GM03348 (cell line): ENCODE results near the gene ESYT3.
"Not testable (repeated sequence)": the region's sequence is repeated elsewhere in the genome, so short reads cannot be mapped to it uniquely, and the experiment has no call there.

Experiments used
- DNase-seq: peaks from one replicate; pipeline ENCODE4 v3.0.0; 2012; ENCODE audit warnings: low spot score

The ESYT3 gene

GRCh38 chr3:138492980-138493675 lies 58.7 kb downstream of the ESYT3 start:
- no peak for DNase-seq

DNA sequence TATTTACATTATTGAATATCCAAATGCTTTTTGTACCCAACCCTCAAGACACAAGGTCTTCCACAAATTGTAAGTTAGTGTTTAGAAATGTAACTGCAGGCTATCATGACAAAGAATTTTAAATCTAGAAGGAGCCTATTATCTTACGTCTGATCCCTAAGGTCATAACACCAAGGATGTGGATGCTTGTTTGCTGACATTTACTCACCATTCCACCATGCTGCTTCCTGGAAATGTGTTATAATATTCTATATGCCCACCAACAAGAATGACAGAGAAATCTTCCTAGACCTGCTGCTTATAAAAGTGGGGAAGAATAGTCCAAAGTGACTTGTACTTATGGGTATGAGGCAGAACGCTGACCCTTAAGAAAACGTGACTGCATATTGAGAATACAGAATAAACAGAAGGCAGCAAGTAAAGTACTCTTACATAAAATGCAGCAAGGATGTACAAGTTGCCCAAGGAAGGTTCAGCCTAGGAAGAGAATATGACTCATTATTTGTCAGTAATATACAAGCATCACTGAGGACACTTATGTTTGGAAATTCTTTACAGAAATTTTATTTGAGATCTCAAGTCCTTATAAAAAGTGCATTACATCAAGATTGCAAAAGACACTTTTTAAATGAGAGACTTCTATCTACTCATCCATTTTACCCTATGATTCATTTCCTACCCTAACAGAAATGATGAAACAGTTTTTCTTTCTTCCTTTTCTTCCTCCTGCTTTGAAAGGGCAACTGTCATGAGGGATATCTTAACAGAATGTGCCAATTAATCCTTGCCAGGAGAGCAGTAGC lies 59.6 kb downstream of the ESYT3 start:
- DNase-seq = peak; percentile 68

- no peak for DNase-seq
Observed at GRCh38 chr3:138494607-138494929, 60.2 kb downstream of the ESYT3 start.

- DNase-seq = not testable (repeated sequence)
Observed at GRCh38 chr3:138495638-138496037, 61.2 kb downstream of the ESYT3 start.

DNA sequence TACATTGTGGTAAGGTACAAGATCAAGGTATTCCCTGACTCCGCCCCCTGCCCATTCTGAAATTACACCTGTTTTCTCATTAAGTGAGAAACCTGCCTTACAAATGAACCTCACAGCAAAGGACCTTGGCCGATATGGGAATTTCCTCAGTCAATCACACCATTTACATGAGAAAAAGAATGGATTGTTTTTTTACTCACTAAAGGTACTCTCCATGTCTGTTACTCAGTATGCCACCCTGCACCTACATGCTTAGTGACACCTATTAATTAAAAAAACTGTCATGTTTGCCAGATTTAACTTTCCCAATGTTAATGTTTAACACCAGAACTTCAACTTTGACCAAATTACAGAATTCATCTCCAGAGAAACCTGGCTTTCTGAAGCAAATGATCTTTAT lies 62.0 kb downstream of the ESYT3 start:
- no peak for DNase-seq

GRCh38 chr3:138497021-138497420 lies 62.6 kb downstream of the ESYT3 start:
- no peak for DNase-seq

GRCh38 chr3:138497851-138498250 lies 63.4 kb downstream of the ESYT3 start:
- no peak for DNase-seq

DNA sequence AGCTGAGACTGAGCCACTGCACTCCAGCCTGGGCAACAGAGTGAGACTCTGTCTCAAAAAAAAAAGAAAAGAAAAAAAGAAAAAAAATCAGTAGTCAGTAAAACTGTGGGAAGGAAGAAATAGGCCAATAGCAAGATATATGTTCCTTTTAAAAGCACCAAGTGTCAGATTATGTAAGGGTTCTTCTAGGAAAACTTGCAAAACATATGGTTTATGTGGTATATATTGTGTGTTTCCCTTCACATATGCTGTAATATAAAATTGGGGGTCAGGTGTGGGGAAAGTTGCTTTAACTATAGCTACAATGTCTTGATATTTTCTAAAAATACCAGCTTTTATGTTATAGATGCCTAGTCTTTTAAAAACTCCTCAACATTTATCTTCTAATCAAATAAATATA lies 64.6 kb downstream of the ESYT3 start:
- no peak for DNase-seq

DNA sequence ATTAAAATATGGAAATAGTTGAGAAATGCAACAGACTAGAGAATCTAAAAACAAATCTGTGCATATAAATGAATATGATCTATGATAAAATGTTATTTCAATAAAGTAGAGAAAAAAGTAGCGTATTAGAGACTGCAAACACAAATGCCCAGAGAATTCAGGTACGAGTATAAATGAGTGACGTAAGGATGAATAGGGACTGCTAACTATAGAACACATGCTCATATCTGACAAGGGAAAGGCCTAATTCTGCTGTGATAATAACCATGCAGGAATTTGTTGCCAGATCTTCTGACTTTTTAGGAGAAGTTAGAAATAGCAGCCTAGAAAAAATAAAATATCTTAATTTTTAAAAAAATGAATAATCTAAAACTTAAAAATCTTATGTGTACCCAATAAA lies 73.1 kb downstream of the ESYT3 start:
- no peak for DNase-seq

DNA sequence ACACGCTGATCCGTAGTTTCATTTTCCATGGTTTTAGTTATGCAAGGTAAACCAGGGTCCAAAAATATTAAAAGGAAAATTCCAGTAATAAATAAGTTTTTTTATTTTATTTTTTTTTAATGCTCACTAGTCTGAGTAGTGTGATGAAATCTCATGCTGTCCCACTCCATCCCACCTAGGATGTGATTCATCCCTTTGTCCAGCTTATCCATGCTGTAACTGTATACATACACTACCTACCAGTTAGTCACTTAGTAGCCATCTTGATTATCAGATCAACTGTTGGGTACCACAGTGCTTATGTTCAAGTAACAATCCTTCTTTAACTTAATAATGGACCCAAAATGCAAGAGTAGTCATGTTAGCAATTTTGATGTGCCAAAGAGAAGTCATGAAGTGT lies 75.2 kb downstream of the ESYT3 start:
- no peak for DNase-seq

DNA sequence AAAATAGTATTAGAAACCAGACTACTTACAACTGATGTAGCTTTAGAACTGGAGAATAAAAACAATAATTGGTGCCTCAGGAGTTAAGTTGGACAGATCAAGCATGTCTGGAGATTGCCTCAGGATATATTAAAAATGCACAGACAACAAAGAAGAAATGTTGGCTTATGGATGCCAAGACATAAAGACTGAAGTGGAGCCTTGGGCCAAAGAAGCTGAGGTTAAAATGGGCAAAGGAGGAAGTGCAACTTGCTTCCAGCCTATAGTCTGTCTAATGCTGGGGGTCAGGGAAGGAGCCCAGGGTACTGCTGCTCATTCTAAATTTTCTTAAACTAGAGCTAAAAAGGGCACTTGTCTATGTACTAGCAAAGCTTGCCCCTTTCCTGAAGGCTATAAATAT lies 77.5 kb downstream of the ESYT3 start:
- DNase-seq = no peak

GRCh38 chr3:138513090-138513843 lies 78.9 kb downstream of the ESYT3 start:
- no peak for DNase-seq

DNA sequence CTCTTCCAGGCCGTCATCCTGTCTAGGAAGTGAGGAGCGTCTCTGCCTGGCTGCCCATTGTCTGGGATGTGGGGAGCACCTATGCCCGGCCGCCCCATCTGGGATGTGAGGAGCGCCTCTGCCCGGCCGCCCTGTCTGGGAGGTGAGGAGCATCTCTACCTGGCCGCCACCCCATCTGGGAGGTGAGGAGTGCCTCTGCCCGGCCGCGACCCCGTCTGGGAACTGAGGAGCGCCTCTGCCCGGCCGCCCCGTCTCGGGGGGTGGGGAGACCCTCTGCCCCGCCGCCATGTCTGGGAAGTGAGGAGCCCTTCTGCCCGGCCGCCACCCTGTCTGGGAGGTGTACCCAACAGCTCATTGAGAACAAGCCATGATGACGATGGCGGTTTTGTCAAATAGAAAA lies 87.0 kb downstream of the ESYT3 start:
- DNase-seq = not testable (repeated sequence)
